HEK293 (cell line): ENCODE data around the gene LTC4S.

Experiments
- CTCF ChIA-PET: fragments of 350-600 bp; formaldehyde crosslinking; extraction: SDS; loops from one replicate; lab custom pipeline; 2021; ENCODE audit warnings: antibody characterized with exemption; lab: Yijun Ruan, JAX
- POLR2A ChIA-PET: fragments of 300-600 bp; formaldehyde crosslinking; extraction: SDS; loops from one replicate; lab custom pipeline; 2020; ENCODE audit warnings: antibody characterized with exemption, inconsistent platforms; lab: Yijun Ruan, JAX
- H3K27ac ChIP-seq: fragments of 200-500 bp; sonication (Bioruptor generic); 2 replicates; pipeline ENCODE4 v1.5.1; 2014; ENCODE audit warnings: low read depth, low read length, control low read depth, inconsistent platforms; ENCODE audit errors: extremely low read depth
- H3K36me3 ChIP-seq, 2 experiments: fragments of 200-500 bp in 1 of 2; sonication (Bioruptor generic) in 1 of 2; 1 replicate in 1 of 2; 2 replicates in 1 of 2; pipeline ENCODE4 v1.5.1; 2014 to 2017; ENCODE audit warnings: inconsistent platforms in 2 of 2, low read length in 2 of 2; ENCODE audit not compliant: control insufficient read depth in 2 of 2, insufficient read depth in 1 of 2
- H3K4me1 ChIP-seq: fragments of 200-500 bp; sonication (Bioruptor generic); 2 replicates; pipeline ENCODE4 v1.5.1; 2014; ENCODE audit warnings: mild to moderate bottlenecking, low read length, inconsistent platforms; ENCODE audit not compliant: control insufficient read depth, insufficient read depth
- H3K4me3 ChIP-seq: 2 replicates; pipeline ENCODE4 v1.5.1; 2011; ENCODE audit warnings: low read depth, mild to moderate bottlenecking, control low read depth, low read length, moderate library complexity
- H3K9me3 ChIP-seq: fragments of 200-500 bp; sonication (Bioruptor generic); 2 replicates; pipeline ENCODE4 v1.5.1; 2014; ENCODE audit warnings: low read depth, low read length, inconsistent platforms; ENCODE audit not compliant: control insufficient read depth, insufficient read depth
- BCL11A ChIP-seq: fragments of 450-650 bp; formaldehyde crosslinking; IDR thresholded peaks from 2 replicates; pipeline ENCODE4 v1.5.1; 2016; ENCODE audit warnings: low read depth, missing biosample characterization, missing genetic modification characterization
- KLF1 ChIP-seq: fragments of 450-650 bp; formaldehyde crosslinking; IDR thresholded peaks from 2 replicates; pipeline ENCODE4 v1.5.1; 2016; ENCODE audit warnings: missing biosample characterization, missing genetic modification characterization
- RBAK ChIP-seq: fragments of 450-650 bp; formaldehyde crosslinking; IDR thresholded peaks from 2 replicates; pipeline ENCODE4 v1.5.1; 2016; ENCODE audit warnings: missing biosample characterization, missing genetic modification characterization
- SALL2 ChIP-seq: fragments of 450-650 bp; formaldehyde crosslinking; IDR thresholded peaks from 2 replicates; pipeline ENCODE4 v1.5.0; 2017; ENCODE audit warnings: missing biosample characterization, mild to moderate bottlenecking, missing genetic modification characterization, borderline replicate concordance
- ZEB2 ChIP-seq: fragments of 450-650 bp; formaldehyde crosslinking; IDR thresholded peaks from 2 replicates; pipeline ENCODE4 v1.5.1; 2016; ENCODE audit warnings: missing biosample characterization, missing genetic modification characterization
- ZFP37 ChIP-seq: fragments of 450-650 bp; formaldehyde crosslinking; IDR thresholded peaks from 2 replicates; pipeline ENCODE4 v1.5.1; 2016; ENCODE audit warnings: missing biosample characterization, missing genetic modification characterization
- ZNF133 ChIP-seq: fragments of 450-650 bp; formaldehyde crosslinking; IDR thresholded peaks from 2 replicates; pipeline ENCODE4 v1.5.1; 2016; ENCODE audit warnings: missing biosample characterization, missing genetic modification characterization
- ZNF19 ChIP-seq: fragments of 450-650 bp; formaldehyde crosslinking; IDR thresholded peaks from 2 replicates; pipeline ENCODE4; 2016; ENCODE audit warnings: missing biosample characterization, missing genetic modification characterization, low read depth
- ZNF354C ChIP-seq: fragments of 450-650 bp; formaldehyde crosslinking; IDR thresholded peaks from 2 replicates; pipeline ENCODE4 v1.5.1; 2016; ENCODE audit warnings: missing biosample characterization, missing genetic modification characterization, low read depth, borderline replicate concordance
- ZNF426 ChIP-seq: fragments of 450-650 bp; formaldehyde crosslinking; IDR thresholded peaks from 2 replicates; pipeline ENCODE4 v1.5.1; 2017; ENCODE audit warnings: missing biosample characterization, missing genetic modification characterization, mild to moderate bottlenecking, inconsistent platforms, moderate library complexity
- ZNF654 ChIP-seq: fragments of 450-650 bp; formaldehyde crosslinking; IDR thresholded peaks from 2 replicates; pipeline ENCODE4 v1.5.1; 2016; ENCODE audit warnings: low read depth, missing biosample characterization, missing genetic modification characterization
- ZNF791 ChIP-seq: fragments of 450-650 bp; formaldehyde crosslinking; IDR thresholded peaks from 2 replicates; pipeline ENCODE4 v1.5.1; 2016; ENCODE audit warnings: missing biosample characterization, missing genetic modification characterization
- TF ChIP-seq, protein P1 (sequence below): fragments of 450-650 bp; formaldehyde crosslinking; optimal IDR thresholded peaks from 2 replicates; pipeline ENCODE3; 2016; ENCODE audit warnings: missing biosample characterization, mild to moderate bottlenecking, missing genetic modification characterization
- TF ChIP-seq, protein P2 (sequence below): fragments of 450-650 bp; formaldehyde crosslinking; IDR thresholded peaks from 2 replicates; pipeline ENCODE4 v1.5.1; 2016; ENCODE audit warnings: missing biosample characterization, missing genetic modification characterization
- TF ChIP-seq, protein P3 (sequence below): fragments of 450-650 bp; formaldehyde crosslinking; IDR thresholded peaks from 2 replicates; pipeline ENCODE4 v1.5.1; 2017; ENCODE audit warnings: missing biosample characterization, missing genetic modification characterization
- TF ChIP-seq, protein P4 (sequence below): fragments of 450-650 bp; formaldehyde crosslinking; IDR thresholded peaks from 2 replicates; pipeline ENCODE4 v1.5.1; 2016; ENCODE audit warnings: missing biosample characterization, missing genetic modification characterization

The LTC4S gene

DNA sequence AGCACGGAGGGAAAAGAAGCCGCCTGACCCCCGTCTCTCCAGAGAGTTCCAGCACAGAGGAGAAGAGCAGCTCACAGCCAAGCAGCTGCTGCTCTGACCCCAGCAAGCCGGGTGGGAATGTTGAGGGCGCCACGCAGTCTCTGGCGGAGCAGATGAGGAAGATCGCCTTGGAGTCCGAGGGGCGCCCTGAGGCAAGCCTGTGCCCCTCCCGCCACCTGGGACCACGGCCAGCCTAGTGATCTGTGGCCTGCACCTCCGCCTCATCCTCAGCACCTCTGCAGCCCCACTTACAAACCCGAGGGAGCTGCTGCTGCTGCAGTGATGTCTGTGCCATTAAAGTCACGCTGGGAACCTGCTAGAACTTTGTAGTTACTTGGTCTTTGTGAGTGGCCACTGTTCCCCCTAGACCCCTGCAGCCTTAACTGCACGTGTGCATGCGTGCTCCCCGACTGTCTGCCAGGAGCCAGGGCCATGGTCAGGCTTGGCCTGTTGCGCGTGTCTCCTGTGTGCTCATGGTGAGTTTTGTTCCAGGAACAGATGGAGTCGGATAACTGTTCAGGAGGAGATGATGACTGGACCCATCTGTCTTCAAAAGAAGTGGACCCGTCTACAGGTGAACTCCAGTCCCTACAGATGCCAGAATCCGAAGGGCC lies 39.4 kb downstream of the LTC4S start:
- H3K4me1 ChIP-seq, result no peaks in the 10 kb centered on the region
- TF ChIP-seq ZNF354C (no peak), ZNF19 (tag by site-specific recombination) (no peak), ZNF426 (tag by site-specific recombination) (no peak), ZNF791 (tag by site-specific recombination) (no peak)
- TF ChIP-seq, protein P1, sequence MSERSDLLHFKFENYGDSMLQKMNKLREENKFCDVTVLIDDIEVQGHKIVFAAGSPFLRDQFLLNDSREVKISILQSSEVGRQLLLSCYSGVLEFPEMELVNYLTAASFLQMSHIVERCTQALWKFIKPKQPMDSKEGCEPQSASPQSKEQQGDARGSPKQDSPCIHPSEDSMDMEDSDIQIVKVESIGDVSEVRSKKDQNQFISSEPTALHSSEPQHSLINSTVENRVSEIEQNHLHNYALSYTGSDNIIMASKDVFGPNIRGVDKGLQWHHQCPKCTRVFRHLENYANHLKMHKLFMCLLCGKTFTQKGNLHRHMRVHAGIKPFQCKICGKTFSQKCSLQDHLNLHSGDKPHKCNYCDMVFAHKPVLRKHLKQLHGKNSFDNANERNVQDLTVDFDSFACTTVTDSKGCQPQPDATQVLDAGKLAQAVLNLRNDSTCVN (tag by site-specific recombination), result no peak
- 0 out of 2 replicates have a peak overlapping the region, but pooled peaks have one; percentile 9 for H3K27ac ChIP-seq
- no peaks in the 10 kb centered on the region for H3K9me3 ChIP-seq
- CTCF ChIA-PET, result interaction anchor here (0.9 kb wide), 1 partner anchor 67 kb away, joined by 3 read pairs; no protein-coding TSS in a partner anchor
- no peak overlapping the region for H3K4me3 ChIP-seq
- POLR2A ChIA-PET, result interaction anchor here (0.8 kb wide), 2 partner anchors 11 to 13 kb away, joined by 3 to 4 read pairs; partner anchors contain the start of gene SQSTM1
- H3K36me3 ChIP-seq, result peaks cover 30 to 89% of the 10 kb centered on the region in 2 experiments

DNA sequence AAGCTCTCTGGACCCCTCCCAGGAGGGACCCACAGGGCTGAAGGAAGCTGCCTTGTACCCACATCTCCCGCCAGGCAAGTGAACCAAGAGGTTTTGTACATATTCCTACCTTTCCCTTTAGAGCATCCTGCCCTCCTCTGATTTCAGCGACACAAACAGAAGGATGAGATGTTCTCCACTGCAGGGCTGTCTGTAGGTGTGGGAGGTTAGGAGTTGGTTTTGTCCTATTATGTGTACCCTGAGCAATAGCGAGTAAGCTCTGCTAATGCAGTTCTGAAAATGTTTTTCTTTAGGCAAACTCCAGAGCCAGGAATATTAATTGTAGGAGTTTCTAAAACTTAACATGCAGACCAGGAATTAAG lies 39.9 kb downstream of the LTC4S start:
- no peaks in the 10 kb centered on the region for H3K9me3 ChIP-seq
- TF ChIP-seq ZNF654 (tag by site-specific recombination) (no peak), RBAK (tag by site-specific recombination) (no peak), BCL11A (no peak), KLF1 (tag by site-specific recombination) (no peak), SALL2 (tag by site-specific recombination) (no peak), ZEB2 (tag by site-specific recombination) (no peak), ZFP37 (tag by site-specific recombination) (no peak), ZNF133 (no peak)
- TF ChIP-seq, protein P2, sequence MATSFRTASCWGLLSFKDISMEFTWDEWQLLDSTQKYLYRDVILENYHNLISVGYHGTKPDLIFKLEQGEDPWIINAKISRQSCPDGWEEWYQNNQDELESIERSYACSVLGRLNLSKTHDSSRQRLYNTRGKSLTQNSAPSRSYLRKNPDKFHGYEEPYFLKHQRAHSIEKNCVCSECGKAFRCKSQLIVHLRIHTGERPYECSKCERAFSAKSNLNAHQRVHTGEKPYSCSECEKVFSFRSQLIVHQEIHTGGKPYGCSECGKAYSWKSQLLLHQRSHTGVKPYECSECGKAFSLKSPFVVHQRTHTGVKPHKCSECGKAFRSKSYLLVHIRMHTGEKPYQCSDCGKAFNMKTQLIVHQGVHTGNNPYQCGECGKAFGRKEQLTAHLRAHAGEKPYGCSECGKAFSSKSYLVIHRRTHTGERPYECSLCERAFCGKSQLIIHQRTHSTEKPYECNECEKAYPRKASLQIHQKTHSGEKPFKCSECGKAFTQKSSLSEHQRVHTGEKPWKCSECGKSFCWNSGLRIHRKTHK (tag by site-specific recombination), result no peak
- TF ChIP-seq, protein P3, sequence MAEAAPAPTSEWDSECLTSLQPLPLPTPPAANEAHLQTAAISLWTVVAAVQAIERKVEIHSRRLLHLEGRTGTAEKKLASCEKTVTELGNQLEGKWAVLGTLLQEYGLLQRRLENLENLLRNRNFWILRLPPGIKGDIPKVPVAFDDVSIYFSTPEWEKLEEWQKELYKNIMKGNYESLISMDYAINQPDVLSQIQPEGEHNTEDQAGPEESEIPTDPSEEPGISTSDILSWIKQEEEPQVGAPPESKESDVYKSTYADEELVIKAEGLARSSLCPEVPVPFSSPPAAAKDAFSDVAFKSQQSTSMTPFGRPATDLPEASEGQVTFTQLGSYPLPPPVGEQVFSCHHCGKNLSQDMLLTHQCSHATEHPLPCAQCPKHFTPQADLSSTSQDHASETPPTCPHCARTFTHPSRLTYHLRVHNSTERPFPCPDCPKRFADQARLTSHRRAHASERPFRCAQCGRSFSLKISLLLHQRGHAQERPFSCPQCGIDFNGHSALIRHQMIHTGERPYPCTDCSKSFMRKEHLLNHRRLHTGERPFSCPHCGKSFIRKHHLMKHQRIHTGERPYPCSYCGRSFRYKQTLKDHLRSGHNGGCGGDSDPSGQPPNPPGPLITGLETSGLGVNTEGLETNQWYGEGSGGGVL, result no peak
- TF ChIP-seq, protein P4, sequence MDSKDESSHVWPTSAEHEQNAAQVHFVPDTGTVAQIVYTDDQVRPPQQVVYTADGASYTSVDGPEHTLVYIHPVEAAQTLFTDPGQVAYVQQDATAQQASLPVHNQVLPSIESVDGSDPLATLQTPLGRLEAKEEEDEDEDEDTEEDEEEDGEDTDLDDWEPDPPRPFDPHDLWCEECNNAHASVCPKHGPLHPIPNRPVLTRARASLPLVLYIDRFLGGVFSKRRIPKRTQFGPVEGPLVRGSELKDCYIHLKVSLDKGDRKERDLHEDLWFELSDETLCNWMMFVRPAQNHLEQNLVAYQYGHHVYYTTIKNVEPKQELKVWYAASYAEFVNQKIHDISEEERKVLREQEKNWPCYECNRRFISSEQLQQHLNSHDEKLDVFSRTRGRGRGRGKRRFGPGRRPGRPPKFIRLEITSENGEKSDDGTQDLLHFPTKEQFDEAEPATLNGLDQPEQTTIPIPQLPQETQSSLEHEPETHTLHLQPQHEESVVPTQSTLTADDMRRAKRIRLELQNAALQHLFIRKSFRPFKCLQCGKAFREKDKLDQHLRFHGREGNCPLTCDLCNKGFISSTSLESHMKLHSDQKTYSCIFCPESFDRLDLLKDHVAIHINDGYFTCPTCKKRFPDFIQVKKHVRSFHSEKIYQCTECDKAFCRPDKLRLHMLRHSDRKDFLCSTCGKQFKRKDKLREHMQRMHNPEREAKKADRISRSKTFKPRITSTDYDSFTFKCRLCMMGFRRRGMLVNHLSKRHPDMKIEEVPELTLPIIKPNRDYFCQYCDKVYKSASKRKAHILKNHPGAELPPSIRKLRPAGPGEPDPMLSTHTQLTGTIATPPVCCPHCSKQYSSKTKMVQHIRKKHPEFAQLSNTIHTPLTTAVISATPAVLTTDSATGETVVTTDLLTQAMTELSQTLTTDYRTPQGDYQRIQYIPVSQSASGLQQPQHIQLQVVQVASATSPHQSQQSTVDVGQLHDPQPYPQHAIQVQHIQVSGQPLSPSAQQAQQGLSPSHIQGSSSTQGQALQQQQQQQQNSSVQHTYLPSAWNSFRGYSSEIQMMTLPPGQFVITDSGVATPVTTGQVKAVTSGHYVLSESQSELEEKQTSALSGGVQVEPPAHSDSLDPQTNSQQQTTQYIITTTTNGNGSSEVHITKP (tag by site-specific recombination), result no peak
- CTCF ChIA-PET, result interaction anchor here (0.9 kb wide), 1 partner anchor 67 kb away, joined by 3 read pairs; no protein-coding TSS in a partner anchor
- H3K4me1 ChIP-seq, result no peaks in the 10 kb centered on the region
- no peak overlapping the region for H3K27ac ChIP-seq
- H3K36me3 ChIP-seq, result peaks cover 25 to 89% of the 10 kb centered on the region in 2 experiments
- POLR2A ChIA-PET, result no interaction called here
- no peak overlapping the region for H3K4me3 ChIP-seq
